ENCODE data around the gene CCDC24. TPM values are rescaled to one million over a fixed set of nuclear protein-coding genes. Genes with fewer than 3 reads are reported as not detected.

The CCDC24 gene
- total RNA-seq, 2 donors from 2014 or later = 14.3 to 23.7 TPM

- no peaks in the 10 kb centered on the region for H3K27me3 ChIP-seq (replicated peaks; ENCODE audit: insufficient read depth)
- intact Hi-C loops (cut with DNase I) = no loop called here
- DNase-seq (ENCODE audit: low spot score) = no peak
- H3K4me3 ChIP-seq = peak overlapping the region; percentile 89 to 100
- peak overlapping the region; percentile 91 to 97 for H3K27ac ChIP-seq
- TF ChIP-seq POLR2AphosphoS5 (IDR thresholded peaks at IDR 0.05) (no peak), POLR2A (IDR thresholded peaks at IDR 0.05) (no peak)
- TF ChIP-seq, protein P1, sequence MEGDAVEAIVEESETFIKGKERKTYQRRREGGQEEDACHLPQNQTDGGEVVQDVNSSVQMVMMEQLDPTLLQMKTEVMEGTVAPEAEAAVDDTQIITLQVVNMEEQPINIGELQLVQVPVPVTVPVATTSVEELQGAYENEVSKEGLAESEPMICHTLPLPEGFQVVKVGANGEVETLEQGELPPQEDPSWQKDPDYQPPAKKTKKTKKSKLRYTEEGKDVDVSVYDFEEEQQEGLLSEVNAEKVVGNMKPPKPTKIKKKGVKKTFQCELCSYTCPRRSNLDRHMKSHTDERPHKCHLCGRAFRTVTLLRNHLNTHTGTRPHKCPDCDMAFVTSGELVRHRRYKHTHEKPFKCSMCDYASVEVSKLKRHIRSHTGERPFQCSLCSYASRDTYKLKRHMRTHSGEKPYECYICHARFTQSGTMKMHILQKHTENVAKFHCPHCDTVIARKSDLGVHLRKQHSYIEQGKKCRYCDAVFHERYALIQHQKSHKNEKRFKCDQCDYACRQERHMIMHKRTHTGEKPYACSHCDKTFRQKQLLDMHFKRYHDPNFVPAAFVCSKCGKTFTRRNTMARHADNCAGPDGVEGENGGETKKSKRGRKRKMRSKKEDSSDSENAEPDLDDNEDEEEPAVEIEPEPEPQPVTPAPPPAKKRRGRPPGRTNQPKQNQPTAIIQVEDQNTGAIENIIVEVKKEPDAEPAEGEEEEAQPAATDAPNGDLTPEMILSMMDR (IDR thresholded peaks at IDR 0.05) = no peak
- H3K36me3 ChIP-seq = peaks cover 0 to 9% of the 10 kb centered on the region in 2 donors
- no peaks in the 10 kb centered on the region for H3K9me3 ChIP-seq
- peaks cover 30% of the 10 kb centered on the region for H3K4me1 ChIP-seq (replicated peaks)
- 77% methylated on average over 4 of the region's 4 CpGs for WGBS
Observed at GRCh38 chr1:43976045-43976444, 15.4 kb upstream of the CCDC24 start.

GRCh38 chr1:43976890-43977289, 14.5 kb upstream of the CCDC24 start:
- no peaks in the 10 kb centered on the region for H3K9me3 ChIP-seq
- WGBS = 91% methylated on average over 8 of the region's 8 CpGs
- no peak for TF ChIP-seq POLR2AphosphoS5 (IDR thresholded peaks at IDR 0.05)
- intact Hi-C loops (cut with DNase I) = no loop called here
- no peaks in the 10 kb centered on the region for H3K27me3 ChIP-seq (replicated peaks; ENCODE audit: insufficient read depth)
- peaks cover 30% of the 10 kb centered on the region for H3K4me1 ChIP-seq (replicated peaks)
- H3K4me3 ChIP-seq = no peak overlapping the region
- no peak for DNase-seq (ENCODE audit: low spot score)
- peaks cover 0 to 9% of the 10 kb centered on the region in 2 donors for H3K36me3 ChIP-seq
- no peak overlapping the region for H3K27ac ChIP-seq

- Histone ChIP-seq H3K27me3 (replicated peaks; ENCODE audit: insufficient read depth) (no peaks in the 10 kb centered on the region), H3K36me3 (peaks cover 0 to 9% of the 10 kb centered on the region in 2 donors), H3K9me3 (no peaks in the 10 kb centered on the region), H3K4me1 (replicated peaks) (peaks cover 30% of the 10 kb centered on the region), H3K27ac (no peak overlapping the region), H3K4me3 (no peak overlapping the region)
- 88% methylated on average over 9 of the region's 9 CpGs for WGBS
- TF ChIP-seq POLR2AphosphoS5 (IDR thresholded peaks at IDR 0.05) = no peak
- no peak for TF ChIP-seq POLR2A (IDR thresholded peaks at IDR 0.05)
- TF ChIP-seq, protein P1 (IDR thresholded peaks at IDR 0.05) = no peak
- DNase-seq (ENCODE audit: low spot score) = no peak
- intact Hi-C loops (cut with DNase I) = no loop called here
Observed at GRCh38 chr1:43977376-43978263, 13.8 kb upstream of the CCDC24 start.

DNA sequence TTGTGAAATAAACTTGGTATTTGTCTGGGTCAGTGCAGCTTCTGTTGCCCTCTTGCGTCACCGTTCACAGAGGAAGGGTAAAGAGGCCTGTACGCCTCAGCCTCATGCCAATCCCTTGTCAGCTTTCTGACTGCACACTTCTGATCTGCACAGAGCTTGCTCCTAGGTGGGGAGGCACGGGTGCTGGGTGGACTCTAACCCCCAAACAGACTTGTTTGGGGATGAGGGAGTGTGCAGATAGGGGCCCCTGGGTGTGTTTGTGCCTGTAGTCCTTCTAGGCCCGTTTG, 13.2 kb upstream of the CCDC24 start:
- H3K4me1 ChIP-seq (replicated peaks) = peaks cover 30% of the 10 kb centered on the region
- DNase-seq (ENCODE audit: low spot score) = no peak
- no peaks in the 10 kb centered on the region for H3K9me3 ChIP-seq
- intact Hi-C loops (cut with DNase I) = no loop called here
- no peak for TF ChIP-seq POLR2A (IDR thresholded peaks at IDR 0.05)
- TF ChIP-seq, protein P1 (IDR thresholded peaks at IDR 0.05) = no peak
- TF ChIP-seq POLR2AphosphoS5 (IDR thresholded peaks at IDR 0.05) = no peak
- no peaks in the 10 kb centered on the region for H3K27me3 ChIP-seq (replicated peaks; ENCODE audit: insufficient read depth)
- H3K36me3 ChIP-seq = peaks cover 0 to 9% of the 10 kb centered on the region in 2 donors
- no peak overlapping the region for H3K27ac ChIP-seq
- H3K4me3 ChIP-seq = peak overlapping the region in 1 of 2 donors; percentile 39
- 77% methylated on average over 5 of the region's 5 CpGs for WGBS

- intact Hi-C loops (cut with DNase I) = no loop called here
- Histone ChIP-seq H3K9me3 (no peaks in the 10 kb centered on the region), H3K27me3 (replicated peaks; ENCODE audit: insufficient read depth) (no peaks in the 10 kb centered on the region), H3K4me3 (peak within 1 kb of the TSS; percentile 65 to 68), H3K27ac (peak within 1 kb of the TSS; percentile 50 to 60), H3K36me3 (peaks cover 0 to 9% of the 10 kb centered on the region in 2 donors), H3K4me1 (replicated peaks) (peaks cover 30% of the 10 kb centered on the region)
- WGBS = 18% methylated on average over 17 of the region's 54 CpGs
- DNase-seq (ENCODE audit: low spot score) = peak; percentile 30
- TF ChIP-seq POLR2A (IDR thresholded peaks at IDR 0.05) = no peak
- TF ChIP-seq, protein P1 (IDR thresholded peaks at IDR 0.05) = no peak
- TF ChIP-seq POLR2AphosphoS5 (IDR thresholded peaks at IDR 0.05) = no peak
Observed at GRCh38 chr1:43978551-43979260, 12.7 kb upstream of the CCDC24 start, which contains the start of gene B4GALT2. Gene B4GALT2 (plus strand): TSS chr1:43979210. CDS start chr1:43981161, 1,951 bp downstream.
